HG02970 (cell line): Measurements from ENCODE around the gene NTM.
"Not testable (repeated sequence)": the region's sequence is repeated elsewhere in the genome, so short reads cannot be mapped to it uniquely, and the experiment has no call there.

Experiments
- ATAC-seq: cut with Tn5 transposase; IDR thresholded peaks from one replicate; pipeline ENCODE4 v1.9.1; 2021; ENCODE audit warnings: mild to moderate bottlenecking, moderate library complexity, moderate number of reproducible peaks; ENCODE audit not compliant: unreplicated experiment, low FRiP score

NTM gene

GRCh38 chr11:131488238-131488637, 117.8 kb downstream of the NTM start:
- no peak for ATAC-seq

GRCh38 chr11:131491503-131491902, 121.1 kb downstream of the NTM start:
- no peak for ATAC-seq

- ATAC-seq = no peak
Measured at GRCh38 chr11:131495423-131495822, 125.0 kb downstream of the NTM start.

GRCh38 chr11:131497686-131498085, 127.3 kb downstream of the NTM start:
- not testable (repeated sequence) for ATAC-seq

GRCh38 chr11:131498631-131499160, 128.3 kb downstream of the NTM start:
- no peak for ATAC-seq

GRCh38 chr11:131499199-131499598, 128.8 kb downstream of the NTM start:
- no peak for ATAC-seq

- no peak for ATAC-seq
Measured at GRCh38 chr11:131503017-131503416, 132.6 kb downstream of the NTM start.

GRCh38 chr11:131504199-131504949, 134.0 kb downstream of the NTM start:
- ATAC-seq = no peak

GRCh38 chr11:131506348-131506747, 135.9 kb downstream of the NTM start:
- no peak for ATAC-seq

GRCh38 chr11:131510662-131511061, 140.2 kb downstream of the NTM start:
- no peak for ATAC-seq

- ATAC-seq = no peak
Measured at GRCh38 chr11:131511794-131512193, 141.4 kb downstream of the NTM start.

- no peak for ATAC-seq
Measured at GRCh38 chr11:131512228-131512627, 141.8 kb downstream of the NTM start.

- no peak for ATAC-seq
Measured at GRCh38 chr11:131514062-131514461, 143.6 kb downstream of the NTM start.

GRCh38 chr11:131518305-131518838, 148.0 kb downstream of the NTM start:
- no peak for ATAC-seq

GRCh38 chr11:131522851-131523250, 152.4 kb downstream of the NTM start:
- ATAC-seq = no peak

- no peak for ATAC-seq
Measured at GRCh38 chr11:131530407-131530806, 160.0 kb downstream of the NTM start.

GRCh38 chr11:131533149-131533548, 162.7 kb downstream of the NTM start:
- ATAC-seq = no peak

GRCh38 chr11:131533998-131534397, 163.6 kb downstream of the NTM start:
- no peak for ATAC-seq

- no peak for ATAC-seq
Measured at GRCh38 chr11:131534611-131535010, 164.2 kb downstream of the NTM start.

GRCh38 chr11:131536159-131536558, 165.7 kb downstream of the NTM start:
- no peak for ATAC-seq

- no peak for ATAC-seq
Measured at GRCh38 chr11:131537196-131537595, 166.8 kb downstream of the NTM start.

GRCh38 chr11:131537748-131538147, 167.3 kb downstream of the NTM start:
- no peak for ATAC-seq
